ENCODE results near the gene FKBP6. TPM values are rescaled to one million over a fixed set of nuclear protein-coding genes. Genes with fewer than 3 reads are reported as not detected.
"Not testable (repeated sequence)": the region's sequence is repeated elsewhere in the genome, so short reads cannot be mapped to it uniquely, and the experiment has no call there.

The FKBP6 gene
- total RNA-seq, 1 experiment from 2014 or later = not detected

DNA sequence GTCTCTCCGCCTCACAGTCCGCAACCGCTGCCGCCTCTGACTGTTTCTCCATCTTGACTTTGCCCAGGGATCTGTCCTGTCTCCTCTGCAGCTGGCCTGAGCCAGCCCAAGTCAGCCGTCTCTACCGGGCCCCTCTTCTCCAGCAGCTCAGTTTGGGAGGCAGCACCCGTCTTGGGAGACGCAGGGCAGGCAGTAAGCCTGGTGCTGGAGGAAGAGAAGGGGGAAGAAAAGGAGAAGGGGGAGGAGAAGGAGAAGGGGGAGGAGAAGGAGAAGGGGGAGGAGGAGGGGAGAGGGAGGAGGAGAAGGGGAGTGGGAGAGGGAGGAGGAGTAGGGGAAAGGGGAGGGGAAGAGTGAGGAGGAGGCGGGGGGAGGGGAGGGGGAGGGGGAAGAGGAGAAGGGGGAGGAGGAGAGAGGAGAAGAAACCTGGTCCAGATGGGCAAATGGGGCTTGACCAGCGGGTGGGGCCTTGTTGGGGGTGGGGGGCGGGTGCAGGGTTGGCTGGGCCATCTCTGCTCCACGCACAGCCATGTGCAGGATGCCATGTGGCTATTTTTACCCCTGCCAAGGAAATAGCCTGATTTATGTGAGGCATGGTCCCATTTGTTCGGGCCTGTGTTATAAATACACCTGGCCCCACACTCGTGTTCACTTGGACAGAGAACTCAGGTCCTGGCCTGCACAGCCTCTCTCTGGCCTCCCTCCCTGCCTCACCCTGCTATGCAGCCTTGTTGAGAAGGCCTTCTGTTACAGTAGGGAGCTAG lies 69.7 kb downstream of the FKBP6 start:
- intact Hi-C loops (cut with micrococcal nuclease; ENCODE audit: unreplicated experiment) = no loop called here
- Mint-ChIP-seq H3K27me3 (ENCODE audit: insufficient read depth, unreplicated experiment) (no peaks in the 10 kb centered on the region), H3K9me3 (ENCODE audit: unreplicated experiment) (no peaks in the 10 kb centered on the region), H3K4me1 (ENCODE audit: low read depth, unreplicated experiment) (no peaks in the 10 kb centered on the region), H3K27ac (ENCODE audit: unreplicated experiment) (no peak overlapping the region), H3K36me3 (ENCODE audit: insufficient read depth, unreplicated experiment) (no peaks in the 10 kb centered on the region), H3K4me3 (ENCODE audit: unreplicated experiment) (no peak overlapping the region)
- no TSS peak for BruUV-seq (replicated peaks)
- Histone ChIP-seq H3K9me3 (no peaks in the 10 kb centered on the region), H3K27me3 (replicated peaks; ENCODE audit: control insufficient read depth, insufficient read depth, low read length) (no peaks in the 10 kb centered on the region), H3K36me3 (ENCODE audit: control insufficient read depth, insufficient read depth, low read length) (no peaks in the 10 kb centered on the region), H3K4me3 (ENCODE audit: low read depth, low read length) (no peak overlapping the region), H3K4me1 (no peaks in the 10 kb centered on the region)
- POLR2A ChIA-PET = no interaction called here
- TF ChIP-seq, protein P1, sequence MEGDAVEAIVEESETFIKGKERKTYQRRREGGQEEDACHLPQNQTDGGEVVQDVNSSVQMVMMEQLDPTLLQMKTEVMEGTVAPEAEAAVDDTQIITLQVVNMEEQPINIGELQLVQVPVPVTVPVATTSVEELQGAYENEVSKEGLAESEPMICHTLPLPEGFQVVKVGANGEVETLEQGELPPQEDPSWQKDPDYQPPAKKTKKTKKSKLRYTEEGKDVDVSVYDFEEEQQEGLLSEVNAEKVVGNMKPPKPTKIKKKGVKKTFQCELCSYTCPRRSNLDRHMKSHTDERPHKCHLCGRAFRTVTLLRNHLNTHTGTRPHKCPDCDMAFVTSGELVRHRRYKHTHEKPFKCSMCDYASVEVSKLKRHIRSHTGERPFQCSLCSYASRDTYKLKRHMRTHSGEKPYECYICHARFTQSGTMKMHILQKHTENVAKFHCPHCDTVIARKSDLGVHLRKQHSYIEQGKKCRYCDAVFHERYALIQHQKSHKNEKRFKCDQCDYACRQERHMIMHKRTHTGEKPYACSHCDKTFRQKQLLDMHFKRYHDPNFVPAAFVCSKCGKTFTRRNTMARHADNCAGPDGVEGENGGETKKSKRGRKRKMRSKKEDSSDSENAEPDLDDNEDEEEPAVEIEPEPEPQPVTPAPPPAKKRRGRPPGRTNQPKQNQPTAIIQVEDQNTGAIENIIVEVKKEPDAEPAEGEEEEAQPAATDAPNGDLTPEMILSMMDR (IDR thresholded peaks at IDR 0.05; ENCODE audit: insufficient read depth in 1 of 2, low read depth in 1 of 2, low read length in 1 of 2, severe bottlenecking in 1 of 2, unreplicated experiment in 1 of 2) = no peak
- no peak for DNase-seq
- CTCF ChIA-PET = no interaction called here

DNA sequence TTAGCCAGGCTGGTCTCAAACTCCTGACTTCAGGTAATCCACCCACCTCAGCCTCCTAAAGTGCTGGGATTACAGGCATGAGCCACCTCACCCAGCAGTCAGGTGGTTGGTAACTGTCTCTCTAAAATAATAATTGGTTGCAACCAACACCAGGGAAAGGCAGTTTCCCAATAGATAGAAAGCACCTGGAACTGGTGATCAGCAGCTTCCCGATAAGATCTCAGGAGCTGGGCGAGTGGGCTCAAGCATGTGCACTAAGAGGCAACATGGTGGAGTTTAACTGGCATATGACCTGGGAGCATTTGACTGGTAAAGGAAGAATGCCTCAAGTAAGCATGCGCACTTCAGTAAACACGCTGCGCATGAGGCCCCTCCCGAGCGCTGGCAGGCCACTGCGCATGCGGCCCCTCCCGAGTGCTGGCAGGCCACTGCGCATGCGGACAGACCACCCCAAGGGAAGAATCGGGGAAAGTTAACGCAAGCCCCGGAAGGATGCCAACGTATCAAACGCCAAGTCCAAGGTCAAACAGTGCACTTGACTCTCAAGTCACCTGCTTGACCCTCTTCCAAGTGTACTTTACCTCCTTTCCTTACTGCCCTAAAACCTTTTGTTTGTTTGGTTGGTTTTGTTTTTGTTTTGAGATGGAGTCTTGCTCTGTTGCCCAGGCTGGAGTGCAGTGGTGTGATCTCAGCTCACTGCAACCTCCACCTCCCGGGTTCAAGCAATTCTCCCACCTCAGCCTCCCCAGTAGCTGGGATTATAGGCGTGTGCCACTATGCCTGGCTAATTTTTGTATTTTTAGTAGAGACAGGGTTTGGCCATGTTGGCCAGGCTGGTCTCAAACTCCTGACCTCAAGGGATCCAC lies 71.5 kb downstream of the FKBP6 start:
- H3K27me3 ChIP-seq (replicated peaks; ENCODE audit: control insufficient read depth, insufficient read depth, low read length); H3K4me1 ChIP-seq; H3K4me3 Mint-ChIP-seq (ENCODE audit: unreplicated experiment); DNase-seq; H3K36me3 ChIP-seq (ENCODE audit: control insufficient read depth, insufficient read depth, low read length); CTCF ChIA-PET; H3K9me3 ChIP-seq; H3K27me3 Mint-ChIP-seq (ENCODE audit: insufficient read depth, unreplicated experiment); POLR2A ChIA-PET; BruUV-seq (replicated peaks); H3K36me3 Mint-ChIP-seq (ENCODE audit: insufficient read depth, unreplicated experiment); H3K27ac Mint-ChIP-seq (ENCODE audit: unreplicated experiment); intact Hi-C loops (cut with micrococcal nuclease; ENCODE audit: unreplicated experiment); H3K9me3 Mint-ChIP-seq (ENCODE audit: unreplicated experiment); H3K4me1 Mint-ChIP-seq (ENCODE audit: low read depth, unreplicated experiment); H3K4me3 ChIP-seq (ENCODE audit: low read depth, low read length): not testable (repeated sequence)

DNA sequence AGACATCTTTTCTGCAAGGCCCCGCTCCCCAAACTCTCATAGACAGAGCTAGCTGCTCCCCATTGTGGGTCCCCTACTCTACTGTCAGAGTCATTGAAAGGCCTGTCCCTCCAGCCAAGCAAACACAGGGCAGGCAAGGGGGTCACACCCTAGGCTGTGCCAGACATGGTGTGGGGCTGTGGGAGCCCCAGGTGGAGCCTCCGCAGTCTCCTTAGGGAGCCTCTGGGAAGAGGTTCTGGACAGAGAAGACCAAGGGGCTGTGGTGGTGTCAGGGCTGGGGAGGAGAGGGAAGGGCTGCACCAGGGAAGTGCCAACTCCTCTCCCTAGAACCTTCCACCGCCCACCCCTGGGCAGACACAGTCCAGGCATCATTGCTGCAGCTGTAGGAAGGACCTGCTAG lies 76.9 kb downstream of the FKBP6 start:
- CTCF ChIA-PET; BruUV-seq (replicated peaks): not testable (repeated sequence)

More for the DNA sequence above, 76.9 kb downstream of the FKBP6 start:
- H3K4me3 Mint-ChIP-seq (ENCODE audit: unreplicated experiment); DNase-seq; H3K27ac Mint-ChIP-seq (ENCODE audit: unreplicated experiment); H3K4me1 ChIP-seq; intact Hi-C loops (cut with micrococcal nuclease; ENCODE audit: unreplicated experiment); POLR2A ChIA-PET; H3K4me1 Mint-ChIP-seq (ENCODE audit: low read depth, unreplicated experiment); H3K9me3 ChIP-seq; H3K9me3 Mint-ChIP-seq (ENCODE audit: unreplicated experiment); H3K27me3 Mint-ChIP-seq (ENCODE audit: insufficient read depth, unreplicated experiment); H3K4me3 ChIP-seq (ENCODE audit: low read depth, low read length); H3K27me3 ChIP-seq (replicated peaks; ENCODE audit: control insufficient read depth, insufficient read depth, low read length); H3K36me3 Mint-ChIP-seq (ENCODE audit: insufficient read depth, unreplicated experiment); H3K36me3 ChIP-seq (ENCODE audit: control insufficient read depth, insufficient read depth, low read length): not testable (repeated sequence)

Other genes with a start within 250 kb of the FKBP6 start
- not detected in 2 replicates for gene SPDYE9, start 242.1 kb upstream of the FKBP6 start, total RNA-seq (2022)
- gene NSUN5, start 19.3 kb upstream of the FKBP6 start, total RNA-seq (2022) = 71.8 and 73.4 TPM in 2 replicates
- not detected in 2 replicates for gene TRIM50, start 79 bp upstream of the FKBP6 start, total RNA-seq (2022)
- gene FZD9, start 105.6 kb downstream of the FKBP6 start, total RNA-seq (2022) = 1.2 TPM in 2 replicates
- 85.2 and 85.7 TPM in 2 replicates for gene BAZ1B, start 194.1 kb downstream of the FKBP6 start, total RNA-seq (2022)
- gene BCL7B, start 229.5 kb downstream of the FKBP6 start, total RNA-seq (2022) = 74.5 and 74.6 TPM in 2 replicates